ENCODE measurements around the gene SLC6A20. TPM values are rescaled to one million over a fixed set of nuclear protein-coding genes. Genes with fewer than 3 reads are reported as not detected.

Gene SLC6A20
- total RNA-seq, 1 donor from 2014 or later: 2.8 TPM

DNA sequence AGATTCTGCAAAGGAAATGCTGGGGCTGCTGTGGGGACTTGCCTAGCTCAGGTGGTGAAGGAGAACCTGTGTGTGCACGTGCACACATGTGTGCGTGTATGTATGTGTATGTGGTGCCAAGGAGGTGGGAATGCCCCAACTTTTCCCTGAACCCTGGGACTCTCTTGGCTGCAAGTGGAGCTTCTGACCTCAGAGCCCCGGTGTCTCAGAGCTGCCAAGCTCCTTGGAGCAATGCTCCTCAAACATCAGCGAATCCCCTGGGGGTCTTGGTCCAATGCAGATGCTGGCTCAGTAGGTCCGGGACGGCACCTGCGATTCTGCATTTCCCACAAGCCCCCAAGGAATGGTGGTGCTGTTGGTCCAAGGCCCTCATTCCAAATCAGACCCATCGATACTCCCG is 5.8 kb upstream of the SLC6A20 start:
- TF ChIP-seq, protein P1, sequence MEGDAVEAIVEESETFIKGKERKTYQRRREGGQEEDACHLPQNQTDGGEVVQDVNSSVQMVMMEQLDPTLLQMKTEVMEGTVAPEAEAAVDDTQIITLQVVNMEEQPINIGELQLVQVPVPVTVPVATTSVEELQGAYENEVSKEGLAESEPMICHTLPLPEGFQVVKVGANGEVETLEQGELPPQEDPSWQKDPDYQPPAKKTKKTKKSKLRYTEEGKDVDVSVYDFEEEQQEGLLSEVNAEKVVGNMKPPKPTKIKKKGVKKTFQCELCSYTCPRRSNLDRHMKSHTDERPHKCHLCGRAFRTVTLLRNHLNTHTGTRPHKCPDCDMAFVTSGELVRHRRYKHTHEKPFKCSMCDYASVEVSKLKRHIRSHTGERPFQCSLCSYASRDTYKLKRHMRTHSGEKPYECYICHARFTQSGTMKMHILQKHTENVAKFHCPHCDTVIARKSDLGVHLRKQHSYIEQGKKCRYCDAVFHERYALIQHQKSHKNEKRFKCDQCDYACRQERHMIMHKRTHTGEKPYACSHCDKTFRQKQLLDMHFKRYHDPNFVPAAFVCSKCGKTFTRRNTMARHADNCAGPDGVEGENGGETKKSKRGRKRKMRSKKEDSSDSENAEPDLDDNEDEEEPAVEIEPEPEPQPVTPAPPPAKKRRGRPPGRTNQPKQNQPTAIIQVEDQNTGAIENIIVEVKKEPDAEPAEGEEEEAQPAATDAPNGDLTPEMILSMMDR (conservative IDR thresholded peaks at IDR 0.05; ENCODE audit: low read depth, low read length): no peak
- no peak overlapping the region for H3K4me3 ChIP-seq (ENCODE audit: low read depth, low read length)
- no peak for DNase-seq (ENCODE audit: low read depth)

DNA sequence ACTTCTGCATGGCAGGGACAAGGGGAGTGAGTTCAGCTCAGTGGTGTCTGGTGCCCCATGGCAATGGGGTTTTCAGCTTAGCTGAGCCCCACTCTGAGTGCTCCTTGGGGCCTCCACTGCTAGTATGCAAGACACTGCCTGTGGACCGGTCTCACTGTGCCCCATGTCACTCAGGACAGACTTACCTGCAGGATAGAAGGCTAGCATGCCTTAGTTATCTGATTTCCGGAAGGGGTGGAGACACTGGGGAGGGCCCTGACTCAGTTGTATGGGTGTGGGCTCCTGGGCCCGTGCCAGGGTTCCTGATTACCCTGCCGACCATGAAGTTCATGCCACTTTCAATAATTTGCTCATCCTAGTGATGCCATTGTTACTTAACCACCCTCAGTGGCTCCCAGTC is 4.3 kb upstream of the SLC6A20 start:
- no peak for DNase-seq (ENCODE audit: low read depth)
- no peak overlapping the region for H3K4me3 ChIP-seq (ENCODE audit: low read depth, low read length)
- TF ChIP-seq, protein P1 (conservative IDR thresholded peaks at IDR 0.05; ENCODE audit: low read depth, low read length): no peak

DNA sequence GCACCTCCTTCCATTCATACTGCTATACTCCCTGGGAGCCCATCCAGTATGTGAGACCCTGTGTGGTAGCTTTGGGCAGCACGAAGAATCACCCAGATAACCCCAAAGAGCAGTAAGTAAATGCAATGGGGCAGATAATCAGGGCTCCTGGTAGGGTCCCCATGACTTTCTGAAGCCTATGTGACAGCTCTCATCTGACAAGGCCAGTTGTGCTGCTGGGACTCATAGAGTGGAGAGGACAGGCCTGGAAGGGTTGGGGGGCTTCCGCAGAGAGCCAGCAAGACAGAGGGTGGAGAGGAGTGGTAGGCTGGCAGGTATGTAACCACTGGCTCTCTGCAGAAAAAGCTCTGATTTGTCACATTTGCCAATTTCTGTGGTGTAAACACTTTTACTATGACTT is 3.2 kb upstream of the SLC6A20 start:
- DNase-seq (ENCODE audit: low read depth): no peak
- TF ChIP-seq, protein P1 (conservative IDR thresholded peaks at IDR 0.05; ENCODE audit: low read depth, low read length): no peak
- H3K4me3 ChIP-seq (ENCODE audit: low read depth, low read length): no peak overlapping the region

DNA sequence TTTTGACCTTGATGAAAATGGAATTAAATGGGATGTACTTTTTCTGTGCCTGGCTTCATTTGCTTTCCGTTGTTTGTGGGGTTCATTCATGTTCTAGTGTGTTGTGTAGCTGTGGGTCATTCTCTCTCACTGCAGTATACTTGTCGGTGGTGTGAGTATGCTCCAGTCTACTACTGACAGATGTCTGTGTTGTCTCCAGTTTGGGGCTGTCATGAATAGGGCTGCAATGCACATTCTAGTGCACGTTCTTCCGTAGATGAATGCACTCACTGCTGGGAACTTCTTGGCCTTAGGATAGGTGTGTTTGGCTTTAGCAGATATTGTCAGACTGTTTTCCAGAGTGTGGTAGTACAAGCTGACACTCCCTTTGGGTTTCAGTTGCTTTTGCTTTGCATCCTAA is 1.7 kb upstream of the SLC6A20 start:
- H3K4me3 ChIP-seq (ENCODE audit: low read depth, low read length): no peak overlapping the region
- TF ChIP-seq, protein P1 (conservative IDR thresholded peaks at IDR 0.05; ENCODE audit: low read depth, low read length): no peak
- DNase-seq (ENCODE audit: low read depth): no peak

DNA sequence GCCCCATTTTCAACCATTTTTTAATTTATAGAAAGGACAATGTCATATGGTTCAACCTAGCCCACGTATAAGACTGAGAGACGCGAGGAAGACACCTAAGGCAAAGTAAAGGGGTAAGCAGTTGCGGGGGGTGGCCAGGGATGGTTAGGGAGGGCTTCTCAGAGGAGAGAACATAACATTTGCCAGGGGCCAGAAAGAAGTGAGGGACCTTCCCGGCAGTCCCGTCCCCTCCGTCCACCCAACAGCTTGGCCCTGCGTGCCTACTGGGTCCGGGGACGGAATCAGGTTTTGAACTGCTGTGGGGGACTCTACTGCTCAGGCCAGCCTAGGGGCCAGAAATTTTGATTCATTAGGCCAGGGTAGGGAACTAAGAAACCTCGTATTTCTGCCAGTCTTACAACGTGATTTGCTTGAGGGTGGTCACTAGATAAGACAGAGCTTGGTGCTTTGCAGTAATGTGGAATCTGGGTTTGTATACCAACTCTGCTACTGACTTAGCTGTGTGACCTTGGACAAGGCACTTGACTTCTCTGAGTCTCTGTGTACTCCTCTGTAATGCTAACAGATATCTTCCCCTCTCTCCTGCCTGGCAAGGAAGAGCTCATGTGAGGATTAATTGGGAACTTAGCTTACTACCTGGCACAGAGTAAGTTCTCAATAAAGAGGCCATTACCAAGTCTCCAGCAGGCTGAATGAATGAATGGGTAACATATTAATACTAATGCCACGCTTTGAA is 734 bp upstream of the SLC6A20 start:
- peak overlapping the region; percentile 73 for H3K4me3 ChIP-seq (ENCODE audit: low read depth, low read length)
- no peak for DNase-seq (ENCODE audit: low read depth)
- TF ChIP-seq, protein P1 (conservative IDR thresholded peaks at IDR 0.05; ENCODE audit: low read depth, low read length): no peak

DNA sequence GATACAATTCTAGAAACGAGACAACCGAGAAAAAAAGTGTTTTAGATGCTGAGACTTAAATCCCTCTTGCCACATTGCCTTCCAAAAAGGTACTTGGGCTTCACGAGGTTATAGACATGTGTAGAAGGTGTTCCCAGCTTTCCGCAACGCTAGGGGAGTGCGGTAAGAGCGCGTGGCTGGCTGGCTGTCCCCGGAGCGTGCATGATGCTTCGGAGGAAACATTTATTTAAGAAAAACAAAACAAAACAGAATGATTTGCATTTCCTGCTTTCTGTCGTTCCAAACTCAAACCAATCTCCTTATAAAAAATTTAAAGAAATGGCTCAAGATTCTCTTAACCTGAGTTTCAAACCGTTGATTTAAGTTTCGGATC is 841 bp downstream of the SLC6A20 start:
- peak overlapping the region; percentile 73 for H3K4me3 ChIP-seq (ENCODE audit: low read depth, low read length)
- TF ChIP-seq, protein P1 (conservative IDR thresholded peaks at IDR 0.05; ENCODE audit: low read depth, low read length): no peak
- no peak for DNase-seq (ENCODE audit: low read depth)

DNA sequence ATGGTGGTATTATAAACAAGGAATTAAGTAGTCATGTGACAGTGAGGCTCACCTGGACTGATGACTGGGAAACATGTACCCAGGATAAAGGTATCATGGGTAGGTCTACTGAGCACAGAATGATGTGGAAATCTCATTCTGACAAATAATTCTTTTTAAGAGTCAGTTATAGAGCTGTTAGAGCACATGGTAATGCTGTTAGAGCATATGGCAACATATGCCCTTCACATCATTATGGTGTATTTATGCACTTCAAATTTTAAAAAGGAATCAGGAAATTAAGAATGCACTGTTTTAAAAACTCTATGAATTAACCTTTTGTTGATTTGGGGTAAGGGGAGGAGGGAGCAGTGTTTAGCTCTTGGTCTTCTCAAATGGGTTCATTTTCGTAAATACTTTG is 1.7 kb downstream of the SLC6A20 start:
- no peak for DNase-seq (ENCODE audit: low read depth)
- no peak overlapping the region for H3K4me3 ChIP-seq (ENCODE audit: low read depth, low read length)
- TF ChIP-seq, protein P1 (conservative IDR thresholded peaks at IDR 0.05; ENCODE audit: low read depth, low read length): no peak

All from epithelial cell of proximal tubule (primary cell).